ENCODE results near the gene NKX3-2. TPM values are rescaled to one million over a fixed set of nuclear protein-coding genes. Genes with fewer than 3 reads are reported as not detected.

NKX3-2 gene
- total RNA-seq, 1 donor from 2014 or later: 5.9 TPM

DNA sequence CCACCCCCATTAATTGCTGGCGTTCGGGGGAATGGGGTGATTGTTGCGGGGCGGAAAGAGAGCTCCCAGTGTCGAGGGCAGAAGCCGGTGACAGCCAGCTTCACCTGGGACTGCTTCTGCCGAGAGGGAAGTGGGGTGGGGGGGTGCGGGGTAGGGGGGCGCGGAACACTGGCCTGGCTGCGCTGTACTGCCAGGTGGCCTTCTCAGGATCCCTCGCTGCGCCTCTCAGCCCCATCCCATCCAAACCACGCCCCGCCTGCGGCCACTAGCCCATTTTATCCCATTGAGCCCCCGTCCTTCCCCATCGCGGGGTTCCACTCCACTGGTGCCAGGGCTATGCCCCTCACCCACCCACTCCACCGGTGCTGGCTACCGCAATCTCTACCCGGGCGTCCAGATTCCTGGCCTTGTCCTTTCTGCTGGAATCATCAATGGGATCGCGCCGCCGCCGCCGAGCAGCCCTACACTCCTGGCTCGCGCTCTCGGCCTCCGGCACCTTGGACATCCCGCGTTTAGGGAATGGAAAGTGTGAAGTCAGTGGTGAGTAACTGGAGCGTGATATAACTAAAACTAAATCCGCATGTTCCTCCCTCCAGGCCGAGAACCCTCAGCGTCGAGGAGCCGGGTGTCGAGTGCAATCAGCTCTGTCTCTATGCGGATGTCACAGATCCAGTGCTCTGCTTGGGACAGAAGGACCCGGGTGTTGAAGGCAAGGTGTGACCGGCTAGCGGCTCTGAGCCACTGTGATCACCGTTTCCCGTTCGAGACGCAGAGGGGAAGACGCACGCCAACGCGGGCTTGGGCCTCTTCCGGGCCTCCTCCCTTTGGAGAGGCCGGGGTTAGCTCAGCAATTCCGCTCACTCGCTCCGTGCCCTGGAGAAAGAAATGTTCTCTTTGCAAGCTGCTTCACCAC is 20.5 kb downstream of the NKX3-2 start:
- H3K4me3 Mint-ChIP-seq (ENCODE audit: unreplicated experiment): no peak overlapping the region
- H3K4me1 ChIP-seq (ENCODE audit: insufficient read depth, low read length): peaks cover 7% of the 10 kb centered on the region
- H3K4me1 Mint-ChIP-seq (ENCODE audit: low read depth, unreplicated experiment): no peaks in the 10 kb centered on the region
- H2AFZ ChIP-seq (ENCODE audit: low read depth, low read length): no peak overlapping the region
- peaks cover 82% of the 10 kb centered on the region for H3K27me3 ChIP-seq (ENCODE audit: insufficient read depth, low read length)
- peaks cover 8% of the 10 kb centered on the region for H3K27me3 Mint-ChIP-seq (ENCODE audit: low read depth, unreplicated experiment)
- H3K27ac ChIP-seq (ENCODE audit: low read depth, low read length): no peak overlapping the region
- no peak for FAIRE-seq
- H4K20me1 ChIP-seq (ENCODE audit: insufficient read depth, low read length): no peaks in the 10 kb centered on the region
- no peak overlapping the region for H3K27ac Mint-ChIP-seq (ENCODE audit: unreplicated experiment)
- peaks cover 12% of the 10 kb centered on the region for H3K9me3 ChIP-seq (ENCODE audit: insufficient read depth, low read depth, low read length)
- no peaks in the 10 kb centered on the region for H3K79me2 ChIP-seq (ENCODE audit: insufficient read depth, low read length)
- H3K4me2 ChIP-seq (ENCODE audit: low read length): no peak overlapping the region
- H3K36me3 Mint-ChIP-seq (ENCODE audit: low read depth, unreplicated experiment): no peaks in the 10 kb centered on the region
- peaks cover 6% of the 10 kb centered on the region for H3K9me3 Mint-ChIP-seq (ENCODE audit: unreplicated experiment)
- H3K36me3 ChIP-seq (ENCODE audit: insufficient read depth, low read length): no peaks in the 10 kb centered on the region
- no peak for DNase-seq (ENCODE audit: low read depth)
- H3K9ac ChIP-seq (ENCODE audit: low read length): no peak overlapping the region
- TF ChIP-seq EZH2 (IDR thresholded peaks at IDR 0.05; ENCODE audit: insufficient read depth, low read length): no peak
- TF ChIP-seq, protein P1, sequence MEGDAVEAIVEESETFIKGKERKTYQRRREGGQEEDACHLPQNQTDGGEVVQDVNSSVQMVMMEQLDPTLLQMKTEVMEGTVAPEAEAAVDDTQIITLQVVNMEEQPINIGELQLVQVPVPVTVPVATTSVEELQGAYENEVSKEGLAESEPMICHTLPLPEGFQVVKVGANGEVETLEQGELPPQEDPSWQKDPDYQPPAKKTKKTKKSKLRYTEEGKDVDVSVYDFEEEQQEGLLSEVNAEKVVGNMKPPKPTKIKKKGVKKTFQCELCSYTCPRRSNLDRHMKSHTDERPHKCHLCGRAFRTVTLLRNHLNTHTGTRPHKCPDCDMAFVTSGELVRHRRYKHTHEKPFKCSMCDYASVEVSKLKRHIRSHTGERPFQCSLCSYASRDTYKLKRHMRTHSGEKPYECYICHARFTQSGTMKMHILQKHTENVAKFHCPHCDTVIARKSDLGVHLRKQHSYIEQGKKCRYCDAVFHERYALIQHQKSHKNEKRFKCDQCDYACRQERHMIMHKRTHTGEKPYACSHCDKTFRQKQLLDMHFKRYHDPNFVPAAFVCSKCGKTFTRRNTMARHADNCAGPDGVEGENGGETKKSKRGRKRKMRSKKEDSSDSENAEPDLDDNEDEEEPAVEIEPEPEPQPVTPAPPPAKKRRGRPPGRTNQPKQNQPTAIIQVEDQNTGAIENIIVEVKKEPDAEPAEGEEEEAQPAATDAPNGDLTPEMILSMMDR (IDR thresholded peaks at IDR 0.05; ENCODE audit: insufficient read depth, low read depth, low read length): no peak
- no peak overlapping the region for H3K4me3 ChIP-seq (ENCODE audit: insufficient read depth, low read depth, low read length)

DNA sequence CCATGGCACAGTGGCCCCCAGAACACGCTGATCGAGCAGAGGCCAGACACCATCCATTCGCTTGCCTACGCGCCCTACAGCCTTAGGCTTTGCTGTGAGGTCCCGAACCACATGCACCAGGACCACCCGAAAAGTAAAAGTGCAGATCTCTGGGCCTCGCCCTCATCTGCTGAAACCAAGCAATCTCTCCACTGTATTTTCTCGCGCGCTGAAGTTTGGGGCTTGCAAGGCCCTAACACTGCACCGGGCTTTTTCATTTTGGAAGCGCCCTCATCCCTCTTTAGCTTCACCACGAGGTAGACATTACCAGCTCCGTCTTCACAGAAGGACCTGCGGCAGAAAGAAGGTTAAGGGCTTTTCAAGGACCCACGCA is 21.2 kb downstream of the NKX3-2 start:
- H3K27ac ChIP-seq (ENCODE audit: low read depth, low read length): no peak overlapping the region
- H3K4me3 ChIP-seq (ENCODE audit: insufficient read depth, low read depth, low read length): no peak overlapping the region
- peak overlapping the region; percentile 64 for H3K4me2 ChIP-seq (ENCODE audit: low read length)
- no peak overlapping the region for H3K27ac Mint-ChIP-seq (ENCODE audit: unreplicated experiment)
- no peaks in the 10 kb centered on the region for H3K36me3 ChIP-seq (ENCODE audit: insufficient read depth, low read length)
- no peaks in the 10 kb centered on the region for H3K4me1 Mint-ChIP-seq (ENCODE audit: low read depth, unreplicated experiment)
- H3K79me2 ChIP-seq (ENCODE audit: insufficient read depth, low read length): no peaks in the 10 kb centered on the region
- FAIRE-seq (no peak), DNase-seq (ENCODE audit: low read depth) (no peak)
- H3K36me3 Mint-ChIP-seq (ENCODE audit: low read depth, unreplicated experiment): no peaks in the 10 kb centered on the region
- no peaks in the 10 kb centered on the region for H4K20me1 ChIP-seq (ENCODE audit: insufficient read depth, low read length)
- peaks cover 7% of the 10 kb centered on the region for H3K27me3 Mint-ChIP-seq (ENCODE audit: low read depth, unreplicated experiment)
- TF ChIP-seq EZH2 (IDR thresholded peaks at IDR 0.05; ENCODE audit: insufficient read depth, low read length): peak; percentile 48
- TF ChIP-seq, protein P1 (IDR thresholded peaks at IDR 0.05; ENCODE audit: insufficient read depth, low read depth, low read length): no peak
- peaks cover 6% of the 10 kb centered on the region for H3K9me3 Mint-ChIP-seq (ENCODE audit: unreplicated experiment)
- peaks cover 78% of the 10 kb centered on the region for H3K27me3 ChIP-seq (ENCODE audit: insufficient read depth, low read length)
- peak overlapping the region; percentile 50 for H2AFZ ChIP-seq (ENCODE audit: low read depth, low read length)
- H3K4me3 Mint-ChIP-seq (ENCODE audit: unreplicated experiment): no peak overlapping the region
- H3K4me1 ChIP-seq (ENCODE audit: insufficient read depth, low read length): peaks cover 5% of the 10 kb centered on the region
- no peak overlapping the region for H3K9ac ChIP-seq (ENCODE audit: low read length)
- peaks cover 12% of the 10 kb centered on the region for H3K9me3 ChIP-seq (ENCODE audit: insufficient read depth, low read depth, low read length)
